Measurements from ENCODE around the gene ACTA2.

GRCh38 chr10:89001024-89001728 is 48.6 kb upstream of the ACTA2 start:
- TF ChIP-seq CTCF (IDR thresholded peaks at IDR 0.05; ENCODE audit: insufficient read depth, low read length, poor library complexity, severe bottlenecking) (no peak), EZH2phosphoT487 (conservative IDR thresholded peaks at IDR 0.05; ENCODE audit: low read length) (no peak)
